ENCODE results near the gene SCD5.

Gene SCD5

GRCh38 chr4:82797405-82798111 lies 1.0 kb downstream of the SCD5 start:
- H3K4me3 ChIP-seq (ENCODE audit: low read depth, low read length): peak overlapping the region; percentile 30

GRCh38 chr4:82797040-82797404 lies 1.6 kb downstream of the SCD5 start:
- H3K4me3 ChIP-seq (ENCODE audit: low read depth, low read length): peak overlapping the region; percentile 30

- no peak overlapping the region for H3K4me3 ChIP-seq (ENCODE audit: low read depth, low read length)
These were observed 5.5 kb downstream of the SCD5 start for GRCh38 chr4:82792912-82793649.

- H3K4me3 ChIP-seq (ENCODE audit: low read depth, low read length): no peak overlapping the region
These were observed 7.4 kb downstream of the SCD5 start for GRCh38 chr4:82791179-82791578.

DNA sequence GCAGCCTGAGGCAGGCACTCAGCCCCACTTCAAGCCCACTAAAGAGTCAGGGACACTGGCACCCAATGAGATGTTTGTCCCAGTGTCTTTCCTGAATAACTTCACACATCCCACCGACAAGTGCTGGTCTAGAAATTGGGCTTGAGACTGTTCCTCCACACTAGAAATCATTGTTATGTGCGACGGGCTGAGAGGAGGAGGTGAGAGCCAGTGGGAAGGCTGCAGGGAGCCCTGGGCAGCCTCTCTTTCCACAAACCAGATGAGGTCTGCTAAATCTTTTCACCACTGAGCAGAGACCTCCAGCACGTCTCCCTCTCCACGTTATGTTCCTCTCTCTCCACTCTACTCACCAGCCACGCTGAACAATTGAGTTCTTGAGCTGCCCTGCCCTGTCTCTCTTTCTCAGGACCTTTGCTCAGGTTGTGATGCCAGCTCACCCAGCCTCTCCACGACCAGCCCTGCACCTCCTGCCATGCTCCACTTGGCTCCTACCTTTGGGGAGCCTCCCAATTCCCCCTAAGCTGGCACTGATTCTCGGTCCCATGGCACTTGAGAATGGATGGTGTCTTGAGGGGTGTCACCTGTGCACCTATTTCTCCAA lies 8.4 kb downstream of the SCD5 start:
- H3K4me3 ChIP-seq (ENCODE audit: low read depth, low read length): no peak overlapping the region

DNA sequence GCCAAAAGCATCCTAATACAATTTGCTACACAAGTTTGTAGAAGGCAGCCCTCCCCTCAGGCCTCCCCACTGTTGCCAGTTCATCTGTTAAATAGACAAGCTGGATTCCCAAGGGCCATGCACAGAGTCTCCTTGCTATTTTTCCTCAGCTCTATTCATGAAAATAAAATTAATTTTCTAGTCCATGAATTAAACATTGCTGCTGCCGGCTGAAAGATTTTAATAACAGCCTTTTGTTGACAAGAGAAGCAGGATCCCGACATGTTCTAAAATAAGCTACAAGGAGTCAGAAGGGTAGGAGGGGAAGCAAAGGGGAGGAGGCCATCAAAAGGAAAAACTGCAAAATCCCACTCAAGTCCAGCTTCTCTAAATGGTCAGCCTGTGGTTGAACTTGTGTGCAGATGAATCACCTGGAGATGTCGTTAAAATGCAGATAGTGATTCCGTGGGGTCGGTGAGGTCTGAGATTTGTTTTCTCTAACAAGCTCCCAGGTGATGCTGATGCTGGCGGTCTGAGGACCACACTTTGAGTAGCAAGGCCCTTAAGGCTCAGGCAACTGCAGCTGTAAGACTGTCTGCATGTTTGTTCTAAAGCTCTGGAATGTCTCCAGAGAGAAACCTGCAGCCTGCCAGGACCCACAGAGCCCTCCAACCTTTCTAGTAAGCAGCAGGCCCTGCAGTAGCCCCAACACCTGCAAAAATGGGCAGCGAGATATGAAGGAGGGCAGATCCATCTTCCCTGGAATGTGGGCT lies 9.4 kb downstream of the SCD5 start:
- no peak overlapping the region for H3K4me3 ChIP-seq (ENCODE audit: low read depth, low read length)

- H3K4me3 ChIP-seq (ENCODE audit: low read depth, low read length): no peak overlapping the region
These were observed 11.3 kb downstream of the SCD5 start for GRCh38 chr4:82787342-82787741.

DNA sequence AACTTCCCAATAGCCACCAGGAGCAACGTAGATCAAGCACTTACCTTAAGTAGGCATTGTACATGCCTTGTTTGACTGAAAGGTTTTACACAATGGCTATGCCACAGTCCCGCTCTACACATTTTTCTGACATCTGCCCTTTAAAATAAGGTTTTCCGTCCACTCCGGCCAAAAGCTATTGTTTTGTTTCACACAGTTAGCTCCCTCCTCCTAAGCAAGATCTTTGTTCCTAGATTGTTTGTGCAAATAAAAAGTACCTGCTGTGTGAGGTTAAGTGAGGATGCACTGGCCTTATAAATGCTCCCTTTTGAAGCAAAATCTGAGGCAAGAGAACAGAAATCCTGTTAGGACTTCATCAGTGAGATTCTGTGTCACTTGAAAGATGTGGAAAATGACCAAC lies 11.8 kb downstream of the SCD5 start:
- H3K4me3 ChIP-seq (ENCODE audit: low read depth, low read length): no peak overlapping the region

DNA sequence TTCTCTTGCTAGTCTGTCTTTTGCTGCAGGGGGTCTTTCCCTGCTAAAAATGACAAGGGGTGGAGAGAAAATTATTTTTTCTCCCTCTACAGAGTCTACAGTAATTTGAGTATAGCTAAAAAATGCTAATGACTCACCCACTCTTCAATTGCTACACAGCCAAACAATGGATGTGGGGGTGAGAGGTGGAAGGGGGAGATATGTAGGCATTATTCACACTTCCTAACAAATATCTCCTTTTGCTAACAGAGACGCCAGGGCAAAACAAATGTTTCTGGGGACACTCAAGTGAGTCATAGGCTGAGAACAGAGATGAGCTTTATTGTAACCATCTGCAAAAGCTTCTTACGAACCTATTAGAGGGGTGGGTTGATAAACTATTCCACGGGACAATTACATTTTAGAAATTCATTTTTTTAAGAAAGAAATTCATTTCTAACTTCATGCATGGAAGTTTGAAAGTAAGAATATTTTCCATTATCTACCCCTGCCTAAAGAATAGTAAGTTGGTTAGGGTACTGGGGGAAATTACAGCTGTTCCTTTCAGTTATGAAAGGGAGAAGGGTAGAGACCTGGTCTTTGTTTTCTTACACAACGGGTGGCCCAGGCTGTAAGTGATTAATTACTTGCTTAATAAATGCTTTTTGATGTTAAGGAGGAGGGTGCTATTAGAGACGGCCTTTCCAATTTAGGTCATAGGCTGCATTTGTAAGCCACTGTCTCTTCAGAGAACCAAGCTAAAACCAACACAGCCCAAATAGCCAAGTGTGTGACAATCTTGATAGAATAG lies 12.8 kb downstream of the SCD5 start:
- no peak overlapping the region for H3K4me3 ChIP-seq (ENCODE audit: low read depth, low read length)

DNA sequence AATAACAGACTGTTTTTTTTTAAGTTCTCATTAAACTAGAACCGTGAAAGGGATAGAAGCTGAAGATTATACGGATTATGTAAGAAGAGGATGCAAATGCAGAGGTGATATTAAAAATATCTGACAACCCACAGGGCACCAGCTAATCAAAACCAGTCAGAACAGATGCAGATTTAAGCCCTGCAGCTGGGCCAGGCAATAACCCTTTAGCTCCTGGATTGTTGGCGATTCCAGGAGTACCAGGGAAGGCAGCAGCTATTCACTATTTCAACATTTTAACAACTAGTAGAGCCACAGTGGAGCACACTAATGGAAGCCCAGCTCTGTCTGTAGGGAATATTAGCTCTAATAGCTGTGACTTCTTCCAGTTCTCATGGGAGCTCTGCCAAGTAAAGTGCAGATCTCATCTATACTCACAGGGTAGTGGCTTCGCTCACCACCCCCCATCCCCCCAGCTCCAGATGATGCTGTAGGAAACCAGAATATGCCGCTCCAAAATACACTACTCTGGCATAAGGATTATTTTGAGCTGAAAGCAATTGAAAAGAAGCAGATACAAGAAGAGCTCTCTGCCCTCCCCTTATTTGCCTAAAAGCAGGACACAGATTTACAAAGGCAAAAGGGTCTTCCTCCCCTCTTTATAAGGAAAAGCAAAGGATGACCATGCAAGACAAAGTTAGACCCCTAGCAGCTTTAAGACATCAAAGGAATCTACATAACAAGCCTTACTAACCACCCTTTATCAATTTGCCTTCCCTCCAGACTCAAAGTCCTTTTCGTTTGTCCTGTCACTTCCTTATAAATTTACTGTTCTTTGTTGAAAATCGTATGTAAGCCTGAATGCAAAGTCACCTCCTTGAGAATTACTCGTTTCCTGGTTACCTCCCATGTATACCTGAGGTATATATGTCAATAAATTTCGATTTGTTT lies 13.7 kb downstream of the SCD5 start:
- H3K4me3 ChIP-seq (ENCODE audit: low read depth, low read length): no peak overlapping the region

- H3K4me3 ChIP-seq (ENCODE audit: low read depth, low read length): no peak overlapping the region
These were observed 15.8 kb downstream of the SCD5 start for GRCh38 chr4:82782626-82783345.

GRCh38 chr4:82780752-82781231 lies 17.8 kb downstream of the SCD5 start:
- no peak overlapping the region for H3K4me3 ChIP-seq (ENCODE audit: low read depth, low read length)

GRCh38 chr4:82780170-82780751 lies 18.3 kb downstream of the SCD5 start:
- H3K4me3 ChIP-seq (ENCODE audit: low read depth, low read length): no peak overlapping the region

GRCh38 chr4:82779032-82779431 lies 19.6 kb downstream of the SCD5 start:
- H3K4me3 ChIP-seq (ENCODE audit: low read depth, low read length): no peak overlapping the region

DNA sequence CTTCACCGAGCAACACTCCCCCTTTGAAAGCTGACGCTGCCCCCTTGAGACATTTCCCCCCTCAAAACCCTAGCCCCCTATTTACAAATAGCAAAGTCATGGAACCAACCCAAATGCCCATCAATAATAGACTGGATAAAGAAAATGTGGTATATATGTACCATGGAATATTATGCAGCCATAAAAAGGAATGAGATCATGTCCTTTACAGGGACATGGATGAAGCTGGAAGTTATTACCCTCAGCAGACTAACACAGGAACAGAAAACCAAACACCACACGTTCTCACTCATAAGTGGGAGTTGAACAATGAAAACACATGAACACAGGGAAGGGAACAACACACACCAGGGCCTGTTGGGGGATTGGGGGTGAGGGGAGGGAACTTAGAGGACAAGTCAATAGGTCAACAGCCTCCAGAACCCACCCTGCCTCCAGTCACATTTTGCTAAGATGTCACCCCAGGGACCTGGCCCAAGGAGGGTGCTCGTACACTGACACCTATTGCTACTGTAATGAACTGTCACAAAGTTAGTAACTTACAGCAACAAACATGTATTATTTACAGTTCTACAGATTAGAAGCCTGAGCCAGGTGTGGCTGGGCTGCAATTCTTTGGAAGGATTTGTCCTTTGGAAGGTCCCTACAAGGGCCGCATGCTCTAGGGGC lies 20.6 kb downstream of the SCD5 start:
- no peak overlapping the region for H3K4me3 ChIP-seq (ENCODE audit: low read depth, low read length)

DNA sequence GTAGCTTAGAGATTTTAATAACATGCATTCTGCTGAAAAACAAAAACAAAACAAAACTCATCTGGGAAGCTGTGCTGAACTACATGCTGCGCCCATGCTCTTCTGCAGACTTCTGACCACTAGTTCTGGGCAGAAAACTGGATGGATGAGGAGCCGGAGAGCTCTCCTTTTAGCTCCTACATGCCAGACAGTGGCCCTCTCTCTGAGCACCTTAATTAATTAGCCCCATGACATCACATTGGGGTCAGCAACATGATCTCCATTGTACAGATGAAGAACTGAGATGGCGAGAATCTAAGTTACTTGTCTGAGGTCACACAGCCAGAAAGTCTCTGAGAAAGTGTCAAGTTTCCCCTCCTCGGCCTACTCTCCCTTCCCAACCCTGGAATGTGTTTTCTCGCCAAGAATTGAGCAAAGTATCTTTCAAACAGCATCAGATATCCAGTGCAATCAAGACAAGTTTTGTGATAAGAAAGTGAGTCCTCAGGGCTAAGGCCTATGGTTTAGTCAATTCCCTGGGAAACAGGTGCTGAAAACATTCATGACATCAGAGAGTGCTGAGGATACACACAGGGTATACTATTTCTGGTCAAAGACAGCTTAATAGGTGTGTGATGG lies 21.6 kb downstream of the SCD5 start:
- H3K4me3 ChIP-seq (ENCODE audit: low read depth, low read length): no peak overlapping the region

DNA sequence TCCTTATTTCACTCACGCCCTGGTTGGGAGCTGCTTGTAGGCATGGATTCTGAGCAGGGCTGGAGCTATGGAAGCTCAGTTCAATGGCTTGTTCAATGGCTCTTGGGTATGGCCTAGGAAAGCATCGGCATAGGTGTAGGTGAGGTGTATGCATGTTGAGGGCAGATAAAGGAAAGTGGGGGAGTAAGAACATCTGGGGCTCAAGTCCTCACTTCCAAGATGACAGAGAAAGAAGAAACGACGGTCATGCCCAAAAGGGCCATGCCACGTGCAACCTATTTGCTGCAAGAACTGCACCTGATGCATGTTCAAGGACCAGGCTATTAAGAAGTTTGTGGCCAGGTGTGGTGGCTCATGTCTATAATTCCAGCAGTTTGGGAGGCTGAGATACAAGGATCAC lies 23.4 kb downstream of the SCD5 start:
- H3K4me3 ChIP-seq (ENCODE audit: low read depth, low read length): no peak overlapping the region

All from iPS-11a (cell line).